CD14-positive monocyte (primary cell): ENCODE data around the gene KDELR1. TPM values are rescaled to one million over a fixed set of nuclear protein-coding genes. Genes with fewer than 3 reads are reported as not detected.

Experiments used
- DNase-seq, 3 donors: peaks; one replicate each; pipeline ENCODE4 v3.0.0-alpha.2; 2011 to 2022
- H2AFZ ChIP-seq: 2 replicates; pipeline ENCODE4 v1.6.0; 2012; ENCODE audit warnings: mild to moderate bottlenecking, low read depth, low read length, inconsistent platforms; ENCODE audit not compliant: insufficient read depth, poor library complexity, severe bottlenecking
- H3K27ac ChIP-seq, 2 donors: 1 replicate in 1 of 2; 2 replicates in 1 of 2; pipeline ENCODE4 v1.5.1; 2012 to 2013; ENCODE audit warnings: low read length in 2 of 2, control low read depth in 1 of 2, inconsistent platforms in 1 of 2, low read depth in 1 of 2, mild to moderate bottlenecking in 1 of 2
- H3K27me3 ChIP-seq, 2 donors: one replicate each; pipeline versions ENCODE4 v1.6.0 to v1.6.1; 2011 to 2013; ENCODE audit warnings: low read length in 2 of 2; ENCODE audit not compliant: control insufficient read depth in 2 of 2, insufficient read depth in 2 of 2
- H3K36me3 ChIP-seq, 2 donors: replicated peaks in 1 of 2; 1 replicate in 1 of 2; 2 replicates in 1 of 2; pipeline versions ENCODE4 v1.5.1 to v1.6.1; 2012 to 2013; ENCODE audit warnings: low read length in 2 of 2, control low read depth in 1 of 2, inconsistent platforms in 1 of 2, mild to moderate bottlenecking in 1 of 2; ENCODE audit not compliant: insufficient read depth in 2 of 2, control insufficient read depth in 1 of 2
- H3K4me1 ChIP-seq, 2 donors: 1 replicate in 1 of 2; 2 replicates in 1 of 2; pipeline versions ENCODE4 v1.5.1 to v1.6.1; 2012 to 2013; ENCODE audit warnings: low read length in 2 of 2, control low read depth in 1 of 2, inconsistent platforms in 1 of 2, mild to moderate bottlenecking in 1 of 2, moderate library complexity in 1 of 2; ENCODE audit not compliant: insufficient read depth in 2 of 2, control insufficient read depth in 1 of 2
- H3K4me2 ChIP-seq: replicated peaks from 2 replicates; pipeline ENCODE3; 2012; ENCODE audit warnings: low read length, moderate library complexity, mild to moderate bottlenecking; ENCODE audit not compliant: poor library complexity, severe bottlenecking; ENCODE audit errors: extremely low read depth
- H3K4me3 ChIP-seq, 3 experiments: fragments of 200-600 bp in 1 of 3; sonication (generic) in 1 of 3; replicated peaks in 1 of 3; 1 replicate in 2 of 3; 2 replicates in 1 of 3; pipeline ENCODE4 v1.5.1; 2011 to 2013; ENCODE audit warnings: low read length in 3 of 3, mild to moderate bottlenecking in 3 of 3, control low read depth in 2 of 3, low read depth in 2 of 3, inconsistent platforms in 1 of 3, moderate library complexity in 1 of 3
- H3K79me2 ChIP-seq: 2 replicates; pipeline ENCODE4 v1.6.0; 2012; ENCODE audit warnings: mild to moderate bottlenecking, control low read depth, inconsistent platforms, low read length, moderate library complexity; ENCODE audit not compliant: insufficient read depth
- H3K9ac ChIP-seq: 2 replicates; pipeline ENCODE4 v1.6.0; 2017; ENCODE audit warnings: low read length, mild to moderate bottlenecking; ENCODE audit not compliant: insufficient read depth, poor library complexity, severe bottlenecking
- H3K9me3 ChIP-seq, 2 donors: replicated peaks in 1 of 2; 1 replicate in 1 of 2; 2 replicates in 1 of 2; pipeline versions ENCODE4 v1.5.1 to v1.6.1; 2012 to 2013; ENCODE audit warnings: low read length in 2 of 2, control low read depth in 1 of 2; ENCODE audit not compliant: control insufficient read depth in 1 of 2, insufficient read depth in 1 of 2
- H4K20me1 ChIP-seq: 2 replicates; pipeline ENCODE4 v1.6.0; 2012; ENCODE audit warnings: mild to moderate bottlenecking, low read length, control low read depth, moderate library complexity; ENCODE audit not compliant: insufficient read depth
- H3K27ac Mint-ChIP-seq, 7 donors: one replicate each; pipeline ENCODE4 v1.8.0; 2020; ENCODE audit warnings: mild to moderate bottlenecking in 7 of 7, mixed read lengths in 7 of 7, moderate library complexity in 6 of 7, inconsistent platforms in 2 of 7
- H3K27me3 Mint-ChIP-seq, 3 donors: one replicate each; pipeline ENCODE4 v1.8.0; 2021 to 2022; ENCODE audit warnings: low read depth in 3 of 3, mild to moderate bottlenecking in 3 of 3, mixed read lengths in 3 of 3, moderate library complexity in 3 of 3, inconsistent platforms in 1 of 3
- H3K36me3 Mint-ChIP-seq, 2 donors: one replicate each; pipeline ENCODE4 v1.8.0; 2020; ENCODE audit warnings: mixed read lengths in 2 of 2, inconsistent platforms in 1 of 2, mild to moderate bottlenecking in 1 of 2
- H3K4me1 Mint-ChIP-seq: one replicate; pipeline ENCODE4 v1.8.0; 2020; ENCODE audit warnings: mild to moderate bottlenecking, mixed read lengths
- H3K4me3 Mint-ChIP-seq, 2 donors: one replicate each; pipeline ENCODE4 v1.8.0; 2020; ENCODE audit warnings: mild to moderate bottlenecking in 2 of 2, mixed read lengths in 2 of 2, moderate library complexity in 1 of 2
- H3K9me3 Mint-ChIP-seq, 7 donors: one replicate each; pipeline ENCODE4 v1.8.0; 2020 to 2022; ENCODE audit warnings: mixed read lengths in 7 of 7, mild to moderate bottlenecking in 6 of 7, moderate library complexity in 6 of 7, inconsistent platforms in 2 of 7
- CTCF ChIP-seq: fragments of 200-600 bp; IDR thresholded peaks from one replicate; pipeline ENCODE4 v1.8.0; 2022; ENCODE audit warnings: antibody characterized with exemption, mild to moderate bottlenecking
- WGBS: methylation state at CpG from one replicate; pipeline ENCODE4 v1.1.5; 2013; ENCODE audit warnings: missing lambda C conversion rate; ENCODE audit not compliant: insufficient coverage; 5-methylcytosine and 5-hydroxymethylcytosine counted together
- intact Hi-C, 2 donors: fragments of 100-400 bp; cut with micrococcal nuclease; formaldehyde crosslinking; loops; one replicate each; pipeline versions ENCODE4 v1.15.0 to v1.15.1; 2023
- polyA plus RNA-seq, 3 donors: library from polyadenylated mRNA; depleted of rRNA in 1 of 3; unstranded in 2 of 3; stranded (reverse) in 1 of 3; fragments of 300-500 nt in 2 of 3; fragments of >200 nt in 1 of 3; fragmentation: Illumina TruSeq in 2 of 3; gene quantifications; 1 replicate in 2 of 3; 2 replicates in 1 of 3; pipeline ENCODE4 v1.2.3, GENCODE V29; 2012 to 2021

Gene KDELR1
- polyA plus RNA-seq, 3 donors, result 42.0 to 72.0 (median 51.3) TPM

GRCh38 chr19:48359123-48359522, 32.2 kb downstream of the KDELR1 start:
- no peak overlapping the region for H3K4me3 ChIP-seq
- H3K4me2 ChIP-seq, result no peak overlapping the region
- no peak overlapping the region for H3K4me3 Mint-ChIP-seq
- peaks cover 0 to 1% (median 1%) of the 10 kb centered on the region in 3 donors for H3K27me3 Mint-ChIP-seq
- no peak overlapping the region for H2AFZ ChIP-seq
- no peak overlapping the region for H3K9ac ChIP-seq
- peaks cover 10 to 11% of the 10 kb centered on the region in 2 donors for H3K4me1 ChIP-seq
- H3K9me3 ChIP-seq, result no peaks in the 10 kb centered on the region
- H3K27ac Mint-ChIP-seq, result peak overlapping the region in 1 of 7 donors; percentile 30
- no peaks in the 10 kb centered on the region for H3K27me3 ChIP-seq
- peaks cover 3% of the 10 kb centered on the region for H3K4me1 Mint-ChIP-seq
- no peaks in the 10 kb centered on the region for H3K36me3 ChIP-seq
- WGBS, result 84% methylated on average over 4 of the region's 5 CpGs
- H3K36me3 Mint-ChIP-seq, result peaks cover 14 to 29% of the 10 kb centered on the region in 2 donors
- H4K20me1 ChIP-seq, result no peaks in the 10 kb centered on the region
- H3K79me2 ChIP-seq, result no peaks in the 10 kb centered on the region
- peaks cover 0 to 3% (median 0%) of the 10 kb centered on the region in 7 donors for H3K9me3 Mint-ChIP-seq
- intact Hi-C loops, result no loop called here
- TF ChIP-seq CTCF, result no peak
- no peak overlapping the region for H3K27ac ChIP-seq
- DNase-seq, result no peak

- no peaks in the 10 kb centered on the region for H3K4me1 ChIP-seq
- H3K9me3 ChIP-seq, result no peaks in the 10 kb centered on the region
- H3K4me1 Mint-ChIP-seq, result no peaks in the 10 kb centered on the region
- H3K27me3 Mint-ChIP-seq, result peaks cover 0 to 3% (median 1%) of the 10 kb centered on the region in 3 donors
- H3K27ac ChIP-seq, result no peak overlapping the region
- no peak overlapping the region for H2AFZ ChIP-seq
- no peak for TF ChIP-seq CTCF
- H3K4me3 Mint-ChIP-seq, result no peak overlapping the region
- H3K27me3 ChIP-seq, result no peaks in the 10 kb centered on the region
- 93% methylated on average over 11 of the region's 12 CpGs for WGBS
- H3K4me2 ChIP-seq, result no peak overlapping the region
- H3K36me3 ChIP-seq, result no peaks in the 10 kb centered on the region
- no peak for DNase-seq
- no peak overlapping the region for H3K4me3 ChIP-seq
- no peaks in the 10 kb centered on the region for H3K79me2 ChIP-seq
- peaks cover 0 to 3% (median 0%) of the 10 kb centered on the region in 7 donors for H3K9me3 Mint-ChIP-seq
- intact Hi-C loops, result no loop called here
- H4K20me1 ChIP-seq, result no peaks in the 10 kb centered on the region
- H3K27ac Mint-ChIP-seq, result peak overlapping the region in 1 of 7 donors; percentile 6
- H3K9ac ChIP-seq, result no peak overlapping the region
- peaks cover 14 to 24% of the 10 kb centered on the region in 2 donors for H3K36me3 Mint-ChIP-seq
Observed at GRCh38 chr19:48355365-48355954, 35.9 kb downstream of the KDELR1 start.
